HCT116 (cell line): ENCODE data around the gene GAPDH. TPM values are rescaled to one million over a fixed set of nuclear protein-coding genes. Genes with fewer than 3 reads are reported as not detected.

Source experiments
- ATAC-seq: fragments of 200-7000 bp; cut with Tn5 transposase; 2 replicates; pipeline ENCODE4 v1.9.1; 2020; ENCODE audit warnings: mild to moderate bottlenecking, moderate library complexity
- BruUV-seq: library from RNA; stranded (reverse); fragments of 400-500 nt; replicated peaks from 2 replicates; lab custom pipeline; 2021; lab: Mats Ljungman, UMichigan
- CTCF ChIA-PET: fragments of 300-600 bp; sonication (Branson Sonifier 250); formaldehyde crosslinking; loops from one replicate; lab custom pipeline; 2021; ENCODE audit warnings: antibody characterized with exemption; lab: Charles Lee
- POLR2A ChIA-PET: fragments of 300-600, 350-600 bp; sonication (Branson Sonifier 250); formaldehyde crosslinking; loops from one replicate; lab custom pipeline; 2021; ENCODE audit warnings: antibody characterized with exemption; lab: Charles Lee
- RAD21 ChIA-PET, 2 experiments: fragments of 300-600 bp; sonication (Branson Sonifier 250); formaldehyde crosslinking; loops; one replicate each; lab custom pipeline; 2023; ENCODE audit warnings: low total read pairs in 2 of 2; ENCODE audit not compliant: uncharacterized antibody in 2 of 2, unreplicated experiment in 2 of 2, low non-redundant PET in 1 of 2; lab: Charles Lee
- DNase-seq: peaks from one replicate; pipeline ENCODE4 v3.0.0-alpha.2; 2010; ENCODE audit warnings: low read depth, low spot score
- H2AFZ ChIP-seq: fragments of 200-600 bp; shearing (Covaris generic), sonication (generic); 2 replicates; pipeline ENCODE4 v1.6.1; 2017; ENCODE audit warnings: low read depth, mixed run types, mixed read lengths, antibody characterized with exemption, low read length; ENCODE audit not compliant: poor library complexity, severe bottlenecking
- H3K27ac ChIP-seq: 2 replicates; pipeline ENCODE4 v1.5.1; 2012; ENCODE audit warnings: low read depth, low read length
- H3K27me3 ChIP-seq: fragments of 200-600 bp; sonication (generic); 2 replicates; pipeline ENCODE4 v1.6.1; 2016; ENCODE audit warnings: mixed run types, low read length, mixed read lengths; ENCODE audit not compliant: insufficient read depth
- H3K36me3 ChIP-seq, 2 experiments: fragments of 200-500 bp in 1 of 2; fragments of 200-600 bp in 1 of 2; sonication (Bioruptor generic) in 1 of 2; sonication (generic) in 1 of 2; 2 replicates each; pipeline versions ENCODE4 v1.5.1 to v1.6.1; 2014 to 2016; ENCODE audit warnings: low read length in 2 of 2, inconsistent platforms in 1 of 2, mixed read lengths in 1 of 2, mixed run types in 1 of 2; ENCODE audit not compliant: insufficient read depth in 2 of 2, control insufficient read depth in 1 of 2
- H3K4me1 ChIP-seq, 2 experiments: fragments of 200-600 bp in 1 of 2; sonication (generic) in 1 of 2; 2 replicates each; pipeline versions ENCODE4 v1.5.1 to v1.6.1; 2012 to 2017; ENCODE audit warnings: low read length in 2 of 2, inconsistent platforms in 1 of 2, mild to moderate bottlenecking in 1 of 2, mixed read lengths in 1 of 2, mixed run types in 1 of 2, moderate library complexity in 1 of 2; ENCODE audit not compliant: insufficient read depth in 2 of 2, control insufficient read depth in 1 of 2
- H3K4me2 ChIP-seq: fragments of 200-600 bp; sonication (generic); 2 replicates; pipeline ENCODE4 v1.6.1; 2017; ENCODE audit warnings: mixed run types, low read length, mixed read lengths
- H3K4me3 ChIP-seq, 2 experiments: fragments of 200-600 bp in 1 of 2; sonication (generic) in 1 of 2; replicated peaks in 1 of 2; 2 replicates each; pipeline ENCODE4 v1.5.1; 2011 to 2016; ENCODE audit warnings: low read length in 2 of 2, control low read depth in 1 of 2, low read depth in 1 of 2, mild to moderate bottlenecking in 1 of 2, mixed read lengths in 1 of 2, mixed run types in 1 of 2
- H3K79me2 ChIP-seq: fragments of 200-600 bp; sonication (generic); 2 replicates; pipeline ENCODE4 v1.6.1; 2017; ENCODE audit warnings: mild to moderate bottlenecking, mixed run types, low read length, moderate library complexity, mixed read lengths; ENCODE audit not compliant: insufficient read depth
- H3K9ac ChIP-seq: fragments of 200-600 bp; sonication (generic); 2 replicates; pipeline ENCODE4 v1.6.1; 2016; ENCODE audit warnings: low read length, mixed read lengths
- H3K9me2 ChIP-seq: fragments of 200-600 bp; sonication (generic), shearing (Covaris generic); 2 replicates; pipeline ENCODE4 v1.6.1; 2017; ENCODE audit warnings: mixed run types, mild to moderate bottlenecking, moderate library complexity; ENCODE audit not compliant: insufficient read depth
- H3K9me3 ChIP-seq, 2 experiments: fragments of 200-500 bp in 1 of 2; fragments of 200-600 bp in 1 of 2; sonication (Bioruptor generic) in 1 of 2; sonication (generic) in 1 of 2; 2 replicates each; pipeline ENCODE4 v1.6.1; 2014 to 2017; ENCODE audit warnings: low read length in 2 of 2, mixed read lengths in 2 of 2, inconsistent platforms in 1 of 2, low read depth in 1 of 2, mild to moderate bottlenecking in 1 of 2, mixed run types in 1 of 2, moderate library complexity in 1 of 2; ENCODE audit not compliant: control insufficient read depth in 1 of 2, insufficient read depth in 1 of 2
- H4K20me1 ChIP-seq: fragments of 200-600 bp; sonication (generic), shearing (Covaris generic); 2 replicates; pipeline ENCODE4 v1.6.1; 2017; ENCODE audit warnings: mixed run types, mild to moderate bottlenecking, moderate library complexity; ENCODE audit not compliant: insufficient read depth
- CEBPB ChIP-seq: IDR thresholded peaks from 2 replicates; pipeline ENCODE4 v1.6.1; 2012; ENCODE audit warnings: low read depth
- ELF1 ChIP-seq: IDR thresholded peaks from 2 replicates; pipeline ENCODE4 v1.6.1; 2012; ENCODE audit warnings: low read depth, borderline replicate concordance
- MAX ChIP-seq: IDR thresholded peaks from 2 replicates; pipeline ENCODE4 v1.6.1; 2012
- POLR2AphosphoS5 ChIP-seq: IDR thresholded peaks from 2 replicates; pipeline ENCODE4 v1.6.1; 2011; ENCODE audit warnings: mild to moderate bottlenecking, low read depth, low read length, moderate library complexity
- REST ChIP-seq: IDR thresholded peaks from 2 replicates; pipeline ENCODE4 v1.6.1; 2012; ENCODE audit warnings: low read depth
- SIN3A ChIP-seq: IDR thresholded peaks from 2 replicates; pipeline ENCODE4 v1.6.1; 2012; ENCODE audit warnings: low read depth
- ZFX ChIP-seq: fragments of 450-650 bp; IDR thresholded peaks from 2 replicates; pipeline ENCODE4 v1.6.1; 2017
- intact Hi-C: fragments of 100-400 bp; cut with micrococcal nuclease; formaldehyde crosslinking; loops from 2 replicates; pipeline ENCODE4 v1.10.0; 2022
- total RNA-seq: library from RNA; stranded (reverse); gene quantifications from one replicate; pipeline ENCODE4 v1.2.1, GENCODE V29; 2021; ENCODE audit not compliant: unreplicated experiment

The GAPDH gene
- total RNA-seq, 1 experiment from 2014 or later, result 5,901 TPM

GRCh38 chr12:6551063-6551461, 16.7 kb downstream of the GAPDH start:
- H3K27me3 ChIP-seq, result no peaks in the 10 kb centered on the region
- ChIA-PET CTCF (interaction anchor here (0.9 to 4.3 kb wide), 3 partner anchors 13 to 148 kb away, joined by 3 to 19 read pairs (median 4); no protein-coding TSS in a partner anchor), RAD21 (no interaction called here), POLR2A (interaction anchor here (8.9 kb wide), 1 partner anchor 14 kb away, joined by 84 read pairs; the partner anchor contains the start of gene GAPDH)
- no peak overlapping the region for H3K4me2 ChIP-seq
- no peak overlapping the region for H3K4me3 ChIP-seq
- no peaks in the 10 kb centered on the region for H4K20me1 ChIP-seq
- no peaks in the 10 kb centered on the region; a peak in 1 of 4 replicates for H3K36me3 ChIP-seq
- TF ChIP-seq ZFX (no peak), MAX (no peak), POLR2AphosphoS5 (no peak), SIN3A (no peak), REST (no peak), CEBPB (no peak), ELF1 (no peak)
- intact Hi-C loops, result no loop called here
- H2AFZ ChIP-seq, result no peak overlapping the region
- peaks cover 11 to 33% of the 10 kb centered on the region in 2 experiments for H3K4me1 ChIP-seq
- no peak for DNase-seq
- no peak for ATAC-seq
- no TSS peak for BruUV-seq
- no peaks in the 10 kb centered on the region for H3K9me2 ChIP-seq
- H3K9me3 ChIP-seq, result no peaks in the 10 kb centered on the region
- no peak overlapping the region for H3K9ac ChIP-seq
- no peak overlapping the region for H3K27ac ChIP-seq
- no peaks in the 10 kb centered on the region for H3K79me2 ChIP-seq
